ENCODE results near the gene KCNK7.

GRCh38 chr11:65593518-65594414, 1.8 kb downstream of the KCNK7 start:
- TF ChIP-seq CTCF (IDR thresholded peaks at IDR 0.05) (peak; percentile 95; the same call in 1 of the 2 replicates), TCF7L2 (IDR thresholded peaks at IDR 0.05; ENCODE audit: low read depth, low read length) (no peak), SIN3A (IDR thresholded peaks at IDR 0.05; ENCODE audit: borderline replicate concordance, insufficient read depth, low read depth, low read length) (no peak)

All from Panc1 (cell line).